H7 (cell line): ENCODE results near the gene CAPN1. TPM values are rescaled to one million over a fixed set of nuclear protein-coding genes. Genes with fewer than 3 reads are reported as not detected.

Experiments used
- total RNA-seq: library from RNA; depleted of rRNA; stranded (reverse); fragments of >200 nt; shearing (Covaris generic); gene quantifications from 2 replicates; pipeline ENCODE4 v1.2.3, GENCODE V29; 2014; rRNA removed

CAPN1 gene
- total RNA-seq, 1 experiment from 2014 or later, result 165 TPM

Other genes with a start within 250 kb of the CAPN1 start
- 2.4 TPM in 1 of 2 replicates, not detected in the other for gene GPHA2, start 246.0 kb upstream of the CAPN1 start, total RNA-seq
- gene MAJIN, start 209.8 kb upstream of the CAPN1 start, total RNA-seq, result 0.97 and 1.1 TPM in 2 replicates
- gene BATF2, start 185.0 kb upstream of the CAPN1 start, total RNA-seq, result 0.55 TPM in 1 of 2 replicates, not detected in the other
- 219 and 221 TPM in 2 replicates for gene ARL2, start 167.8 kb upstream of the CAPN1 start, total RNA-seq
- gene SNX15, start 154.5 kb upstream of the CAPN1 start, total RNA-seq, result 11.8 and 12.7 TPM in 2 replicates
- gene SAC3D1, start 140.7 kb upstream of the CAPN1 start, total RNA-seq, result 15.4 TPM in 2 replicates
- gene NAALADL1, start 123.4 kb upstream of the CAPN1 start, total RNA-seq, result 1.4 and 2.4 TPM in 2 replicates
- gene CDCA5, start 97.9 kb upstream of the CAPN1 start, total RNA-seq, result 83.8 and 88.7 TPM in 2 replicates
- 53.8 and 55.3 TPM in 2 replicates for gene ZFPL1, start 97.7 kb upstream of the CAPN1 start, total RNA-seq
- gene VPS51, start 85.7 kb upstream of the CAPN1 start, total RNA-seq, result 162 and 186 TPM in 2 replicates
- gene TM7SF2, start 70.1 kb upstream of the CAPN1 start, total RNA-seq, result 31.9 and 45.2 TPM in 2 replicates
- 14.1 and 22.5 TPM in 2 replicates for gene ZNHIT2, start 64.2 kb upstream of the CAPN1 start, total RNA-seq
- 779 and 1,014 TPM in 2 replicates for gene FAU, start 59.8 kb upstream of the CAPN1 start, total RNA-seq
- 89.9 and 93.3 TPM in 2 replicates for gene MRPL49, start 59.6 kb upstream of the CAPN1 start, total RNA-seq
- 11.5 and 21.9 TPM in 2 replicates for gene SYVN1, start 47.4 kb upstream of the CAPN1 start, total RNA-seq
- 2.0 and 2.3 TPM in 2 replicates for gene SPDYC, start 11.7 kb upstream of the CAPN1 start, total RNA-seq
- 27.6 and 35.2 TPM in 2 replicates for gene POLA2, start 80.0 kb downstream of the CAPN1 start, total RNA-seq
- gene CDC42EP2, start 132.9 kb downstream of the CAPN1 start, total RNA-seq, result 0.97 and 1.2 TPM in 2 replicates
- 65.2 and 69.2 TPM in 2 replicates for gene DPF2, start 151.9 kb downstream of the CAPN1 start, total RNA-seq
- 0.35 and 0.70 TPM in 2 replicates for gene TIGD3, start 172.8 kb downstream of the CAPN1 start, total RNA-seq
- gene SLC25A45, start 200.7 kb downstream of the CAPN1 start, total RNA-seq, result 0.73 and 0.81 TPM in 2 replicates
- 24.5 and 37.1 TPM in 2 replicates for gene FRMD8, start 204.7 kb downstream of the CAPN1 start, total RNA-seq
- 6.4 and 10.6 TPM in 2 replicates for gene NEAT1, start 240.9 kb downstream of the CAPN1 start, total RNA-seq